Panc1 (cell line): ENCODE results near the gene UBE2Q2.

Experiments
- CTCF ChIP-seq: fragments of 450-650 bp; IDR thresholded peaks from 2 replicates; pipeline ENCODE4 v1.5.1; 2017; ENCODE audit warnings: mild to moderate bottlenecking
- POLR2AphosphoS5 ChIP-seq: IDR thresholded peaks from 2 replicates; pipeline ENCODE4 v1.6.1; 2012; ENCODE audit warnings: mild to moderate bottlenecking, low read depth, low read length, moderate library complexity
- SIN3A ChIP-seq: IDR thresholded peaks from 2 replicates; pipeline ENCODE4 v1.6.1; 2012; ENCODE audit warnings: low read depth, mild to moderate bottlenecking, low read length, moderate library complexity, borderline replicate concordance; ENCODE audit not compliant: insufficient read depth
- TF ChIP-seq, protein P1 (sequence below), 2 experiments: IDR thresholded peaks; 2 replicates each; pipeline ENCODE4 v1.6.1; 2011 to 2012; ENCODE audit warnings: low read depth in 2 of 2, control low read depth in 1 of 2, low read length in 1 of 2, mild to moderate bottlenecking in 1 of 2, moderate library complexity in 1 of 2; ENCODE audit not compliant: insufficient read depth in 1 of 2

GRCh38 chr15:75872403-75872990, 29.2 kb downstream of the UBE2Q2 start:
- TF ChIP-seq CTCF: no peak
- no peak for TF ChIP-seq SIN3A
- TF ChIP-seq POLR2AphosphoS5: no peak
- TF ChIP-seq, protein P1, sequence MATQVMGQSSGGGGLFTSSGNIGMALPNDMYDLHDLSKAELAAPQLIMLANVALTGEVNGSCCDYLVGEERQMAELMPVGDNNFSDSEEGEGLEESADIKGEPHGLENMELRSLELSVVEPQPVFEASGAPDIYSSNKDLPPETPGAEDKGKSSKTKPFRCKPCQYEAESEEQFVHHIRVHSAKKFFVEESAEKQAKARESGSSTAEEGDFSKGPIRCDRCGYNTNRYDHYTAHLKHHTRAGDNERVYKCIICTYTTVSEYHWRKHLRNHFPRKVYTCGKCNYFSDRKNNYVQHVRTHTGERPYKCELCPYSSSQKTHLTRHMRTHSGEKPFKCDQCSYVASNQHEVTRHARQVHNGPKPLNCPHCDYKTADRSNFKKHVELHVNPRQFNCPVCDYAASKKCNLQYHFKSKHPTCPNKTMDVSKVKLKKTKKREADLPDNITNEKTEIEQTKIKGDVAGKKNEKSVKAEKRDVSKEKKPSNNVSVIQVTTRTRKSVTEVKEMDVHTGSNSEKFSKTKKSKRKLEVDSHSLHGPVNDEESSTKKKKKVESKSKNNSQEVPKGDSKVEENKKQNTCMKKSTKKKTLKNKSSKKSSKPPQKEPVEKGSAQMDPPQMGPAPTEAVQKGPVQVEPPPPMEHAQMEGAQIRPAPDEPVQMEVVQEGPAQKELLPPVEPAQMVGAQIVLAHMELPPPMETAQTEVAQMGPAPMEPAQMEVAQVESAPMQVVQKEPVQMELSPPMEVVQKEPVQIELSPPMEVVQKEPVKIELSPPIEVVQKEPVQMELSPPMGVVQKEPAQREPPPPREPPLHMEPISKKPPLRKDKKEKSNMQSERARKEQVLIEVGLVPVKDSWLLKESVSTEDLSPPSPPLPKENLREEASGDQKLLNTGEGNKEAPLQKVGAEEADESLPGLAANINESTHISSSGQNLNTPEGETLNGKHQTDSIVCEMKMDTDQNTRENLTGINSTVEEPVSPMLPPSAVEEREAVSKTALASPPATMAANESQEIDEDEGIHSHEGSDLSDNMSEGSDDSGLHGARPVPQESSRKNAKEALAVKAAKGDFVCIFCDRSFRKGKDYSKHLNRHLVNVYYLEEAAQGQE (IDR thresholded peaks at IDR 0.05; ENCODE audit: insufficient read depth in 1 of 2, low read depth in 2 of 2, low read length in 1 of 2): no peak
